A673 (cell line): Measurements from ENCODE around the gene OXSR1.

Experiments used
- EZH2 ChIP-seq: fragments of 200-600 bp; sonication (generic); IDR thresholded peaks from 2 replicates; pipeline ENCODE4 v1.6.1; 2017; ENCODE audit warnings: borderline replicate concordance, low read depth, mild to moderate bottlenecking, mixed read lengths, antibody characterized with exemption, low read length; ENCODE audit not compliant: poor library complexity, severe bottlenecking
- TF ChIP-seq, protein P1 (sequence below): fragments of 300-800, 200-600 bp; sonication (generic); conservative IDR thresholded peaks from 2 replicates; pipeline ENCODE4 v1.5.1; 2017; ENCODE audit warnings: low read depth, mild to moderate bottlenecking, antibody characterized with exemption, low read length, moderate library complexity, mixed read lengths

DNA sequence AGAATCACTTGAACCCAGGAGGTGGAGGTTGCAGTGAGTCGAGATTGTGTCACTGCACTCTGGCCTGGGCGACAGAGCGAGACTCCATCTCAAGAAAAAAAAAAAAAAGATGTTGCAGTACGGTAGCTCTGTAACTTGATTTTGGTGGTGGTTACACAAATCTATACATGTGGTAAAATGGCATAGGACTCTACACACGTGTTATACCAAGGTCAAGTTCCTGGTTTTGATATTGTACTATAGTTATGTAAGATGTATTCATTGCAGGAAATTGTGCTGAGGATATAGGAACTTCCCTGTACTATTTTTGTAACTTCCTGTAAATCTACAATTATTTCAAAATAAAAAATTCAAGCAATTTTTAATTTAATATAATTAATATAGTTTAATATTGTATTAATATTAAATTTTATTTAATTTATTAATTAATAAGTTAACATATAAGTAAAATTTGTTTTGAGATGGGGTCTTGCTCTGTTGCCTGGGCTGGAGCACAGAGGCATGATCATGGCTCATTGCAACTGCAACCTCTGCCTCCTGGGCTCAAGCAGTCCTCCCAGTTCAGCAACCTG, 16.9 kb upstream of the OXSR1 start:
- TF ChIP-seq, protein P1, sequence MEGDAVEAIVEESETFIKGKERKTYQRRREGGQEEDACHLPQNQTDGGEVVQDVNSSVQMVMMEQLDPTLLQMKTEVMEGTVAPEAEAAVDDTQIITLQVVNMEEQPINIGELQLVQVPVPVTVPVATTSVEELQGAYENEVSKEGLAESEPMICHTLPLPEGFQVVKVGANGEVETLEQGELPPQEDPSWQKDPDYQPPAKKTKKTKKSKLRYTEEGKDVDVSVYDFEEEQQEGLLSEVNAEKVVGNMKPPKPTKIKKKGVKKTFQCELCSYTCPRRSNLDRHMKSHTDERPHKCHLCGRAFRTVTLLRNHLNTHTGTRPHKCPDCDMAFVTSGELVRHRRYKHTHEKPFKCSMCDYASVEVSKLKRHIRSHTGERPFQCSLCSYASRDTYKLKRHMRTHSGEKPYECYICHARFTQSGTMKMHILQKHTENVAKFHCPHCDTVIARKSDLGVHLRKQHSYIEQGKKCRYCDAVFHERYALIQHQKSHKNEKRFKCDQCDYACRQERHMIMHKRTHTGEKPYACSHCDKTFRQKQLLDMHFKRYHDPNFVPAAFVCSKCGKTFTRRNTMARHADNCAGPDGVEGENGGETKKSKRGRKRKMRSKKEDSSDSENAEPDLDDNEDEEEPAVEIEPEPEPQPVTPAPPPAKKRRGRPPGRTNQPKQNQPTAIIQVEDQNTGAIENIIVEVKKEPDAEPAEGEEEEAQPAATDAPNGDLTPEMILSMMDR, result no peak
- TF ChIP-seq EZH2, result no peak
